Muscle of back (tissue), 11 donors: ENCODE measurements around the gene SAMMSON. TPM values are rescaled to one million over a fixed set of nuclear protein-coding genes. Genes with fewer than 3 reads are reported as not detected.
A peak's percentile ranks its signal among the peaks of the same experiment; 100 is the strongest.

ENCODE experiments used
- DNase-seq, 3 donors: peaks; one replicate each; pipeline versions ENCODE4 v3.0.0 to v3.0.0-alpha.2; 2013
- polyA plus RNA-seq, 10 donors: library from polyadenylated mRNA; unstranded; fragments of 120-200 nt; gene quantifications; one replicate each; pipeline ENCODE4 v1.2.1, GENCODE V29; 2013; ENCODE audit not compliant: insufficient read length in 10 of 10

Gene SAMMSON
- polyA plus RNA-seq, 10 donors: 0.09 to 0.22 (median 0.13) TPM; not detected in 4

DNA sequence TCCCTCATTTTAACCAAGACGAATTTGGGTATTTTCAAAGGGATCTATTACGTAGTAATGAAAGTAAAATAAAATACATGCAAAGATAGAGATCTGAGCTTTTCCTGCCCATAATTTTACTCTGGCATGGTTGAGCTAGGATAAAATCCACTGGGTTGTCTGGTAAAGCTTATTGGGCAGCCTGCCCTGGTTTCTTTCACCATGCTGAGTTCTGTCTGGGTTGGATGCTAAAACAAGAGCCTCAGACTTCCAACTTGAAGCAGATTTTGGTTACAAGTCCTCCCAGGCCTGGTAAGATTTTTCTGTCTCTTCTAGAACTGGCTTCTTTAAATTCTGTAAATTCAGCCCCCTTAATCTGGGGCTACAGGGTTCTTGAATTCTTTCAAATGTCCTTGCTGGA, 86.8 kb downstream of the SAMMSON start:
- no peak for DNase-seq

DNA sequence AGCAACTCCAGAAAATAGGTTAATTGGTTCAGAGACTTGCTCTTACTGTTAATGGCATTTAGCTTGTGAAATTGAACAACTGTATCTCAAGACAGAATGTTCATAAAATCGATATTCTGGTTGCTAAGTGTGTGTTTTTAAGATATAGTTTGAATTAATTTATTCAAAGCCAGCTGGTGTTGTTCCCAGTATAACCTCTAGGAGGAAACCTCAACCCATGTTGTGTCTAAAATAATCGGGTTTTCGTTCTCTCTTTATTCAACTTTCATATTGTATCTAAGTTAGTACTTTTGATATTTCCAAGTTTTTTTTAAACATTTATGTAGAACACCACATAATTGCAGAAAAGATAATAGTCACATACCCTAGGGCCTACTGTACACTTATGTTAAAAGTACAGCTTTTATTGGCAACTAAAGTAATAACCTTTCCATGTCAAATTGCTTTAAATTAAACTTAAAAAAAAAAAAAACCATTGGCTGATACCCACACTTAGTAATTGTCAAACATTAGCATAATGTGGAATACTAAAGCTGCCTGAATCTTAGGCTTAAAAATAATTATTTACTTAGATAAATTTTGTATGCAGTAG, 90.9 kb downstream of the SAMMSON start:
- DNase-seq: peak in 1 of 3 donors; percentile 56

DNA sequence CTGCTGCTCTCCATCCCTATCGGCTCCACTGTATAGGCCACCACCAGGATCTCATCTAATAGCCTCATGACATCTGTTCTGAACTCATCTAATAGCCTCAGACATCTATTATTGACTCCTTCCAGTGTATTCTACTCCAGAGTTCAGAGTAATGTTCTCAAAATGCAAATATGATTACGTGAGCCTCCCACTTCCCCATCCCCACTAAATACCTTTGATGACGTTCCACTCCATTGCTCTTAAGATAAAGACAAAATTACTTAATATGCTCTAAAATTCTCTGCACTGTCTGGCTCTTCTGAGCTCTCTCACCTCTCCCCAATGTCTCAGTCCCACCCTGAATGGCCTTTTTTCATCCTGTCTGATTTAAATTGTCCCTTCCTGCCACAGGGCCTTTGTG, 94.7 kb downstream of the SAMMSON start:
- no peak for DNase-seq

- no peak for DNase-seq
These were observed 95.7 kb downstream of the SAMMSON start for GRCh38 chr3:70095260-70095659.

GRCh38 chr3:70096376-70097066, 97.0 kb downstream of the SAMMSON start:
- DNase-seq: no peak

DNA sequence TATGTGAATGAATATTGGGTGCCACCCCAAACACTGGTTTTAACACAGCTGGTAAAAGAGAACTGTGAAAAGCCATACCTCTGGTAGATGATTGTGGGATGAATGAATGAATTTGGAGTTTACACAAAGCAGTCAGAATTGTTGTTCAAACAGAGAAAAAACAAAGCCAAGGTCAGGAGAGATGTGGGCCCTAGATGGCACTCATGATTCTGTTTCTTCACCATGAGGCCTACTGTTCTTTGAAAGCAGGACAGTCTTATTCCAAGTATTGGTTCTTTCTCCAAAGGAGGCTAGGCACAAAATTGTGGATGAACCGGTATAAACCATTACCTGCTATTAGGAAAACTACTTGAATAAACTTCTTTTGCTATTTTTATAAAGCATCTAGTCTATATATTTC, 97.6 kb downstream of the SAMMSON start:
- no peak for DNase-seq

GRCh38 chr3:70108072-70108471, 108.5 kb downstream of the SAMMSON start:
- DNase-seq: no peak

- no peak for DNase-seq
These were observed 109.0 kb downstream of the SAMMSON start for GRCh38 chr3:70108546-70108945.

DNA sequence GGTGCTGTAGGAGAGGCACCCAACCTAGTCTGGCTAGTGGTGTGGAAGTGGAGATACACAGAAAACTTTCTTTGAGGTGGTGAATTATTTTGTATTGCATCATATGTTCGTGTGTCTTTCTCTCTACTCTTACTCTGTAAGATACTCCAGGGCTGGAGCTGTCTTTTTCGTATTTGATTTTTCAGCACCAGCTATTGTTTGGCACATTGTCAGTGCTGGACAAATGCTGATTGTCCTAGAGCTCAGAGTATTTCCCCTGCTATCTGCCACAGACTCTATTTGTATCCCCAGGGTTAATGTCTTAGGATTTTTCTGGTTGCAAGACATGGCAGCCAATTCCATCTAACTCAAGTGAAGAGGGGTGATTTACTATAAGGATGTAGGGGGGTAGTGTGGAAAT, 110.5 kb downstream of the SAMMSON start:
- DNase-seq: no peak

GRCh38 chr3:70111411-70111810, 111.9 kb downstream of the SAMMSON start:
- DNase-seq: no peak

DNA sequence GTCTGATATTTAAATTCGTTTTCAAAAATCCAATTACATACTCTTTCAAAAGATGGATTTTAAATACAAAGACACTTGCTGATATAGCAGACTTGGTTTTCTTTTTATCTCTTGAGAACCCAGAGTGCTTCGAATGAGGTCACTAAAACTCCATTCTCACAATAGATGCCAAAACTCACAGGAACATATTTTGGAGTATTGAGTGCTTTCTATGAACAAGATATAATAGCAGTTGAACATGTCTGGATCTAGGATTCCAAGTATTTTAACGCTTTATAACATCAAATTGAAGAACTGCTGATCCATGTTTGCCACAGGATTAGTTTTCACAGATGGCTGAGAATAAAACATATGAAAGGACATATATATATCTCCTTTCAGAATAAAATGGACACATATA, 113.2 kb downstream of the SAMMSON start:
- peak in 1 of 3 donors; percentile 57 for DNase-seq

DNA sequence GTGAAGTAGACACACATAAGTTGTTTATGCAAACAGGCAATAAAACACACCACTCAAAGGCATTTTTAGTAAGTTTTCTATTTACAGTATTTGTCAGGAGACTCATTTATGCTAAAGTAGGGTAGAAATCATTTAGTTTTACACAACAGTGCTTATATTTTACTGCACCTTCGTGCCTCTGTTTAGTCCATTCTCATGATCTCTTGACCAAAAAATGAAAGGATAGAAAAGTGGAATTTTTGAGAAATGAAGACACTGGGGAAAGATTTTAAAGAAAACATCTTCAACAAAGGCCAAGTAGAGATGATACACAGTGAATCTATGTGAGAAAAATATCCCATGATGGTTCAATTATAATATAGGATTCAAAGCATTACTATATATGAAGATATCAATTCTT, 114.9 kb downstream of the SAMMSON start:
- DNase-seq: peak in 1 of 3 donors; percentile 59

DNA sequence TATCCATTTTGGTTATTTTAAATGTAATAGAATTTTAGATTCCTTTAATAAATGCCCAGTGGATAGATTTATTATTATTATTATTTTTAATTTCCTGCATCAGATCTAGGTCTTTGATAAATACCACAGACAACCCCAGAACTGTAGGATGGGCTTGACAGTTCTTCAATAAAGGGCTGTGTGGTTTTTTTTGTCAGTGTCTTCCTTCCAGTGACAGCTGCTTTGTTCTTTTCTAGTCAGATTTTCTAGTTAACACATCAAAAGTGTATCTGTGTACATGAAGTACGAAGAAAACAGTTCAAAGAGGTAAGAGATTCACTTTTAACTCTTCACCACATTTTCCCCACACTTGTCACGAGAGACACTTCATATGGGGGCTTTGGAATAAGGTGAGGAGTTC, 120.3 kb downstream of the SAMMSON start:
- no peak for DNase-seq
